ENCODE results near the gene CAMK2N2. TPM values are rescaled to one million over a fixed set of nuclear protein-coding genes. Genes with fewer than 3 reads are reported as not detected.
A peak's percentile ranks its signal among the peaks of the same experiment; 100 is the strongest.

CAMK2N2 gene
- total and polyA plus RNA-seq, 9 of the 15 experiments (the other 6 are each of a cell fraction or from before 2014, with no cell fraction given) = 0.08 to 0.22 (median 0.11) TPM; not detected in 5

DNA sequence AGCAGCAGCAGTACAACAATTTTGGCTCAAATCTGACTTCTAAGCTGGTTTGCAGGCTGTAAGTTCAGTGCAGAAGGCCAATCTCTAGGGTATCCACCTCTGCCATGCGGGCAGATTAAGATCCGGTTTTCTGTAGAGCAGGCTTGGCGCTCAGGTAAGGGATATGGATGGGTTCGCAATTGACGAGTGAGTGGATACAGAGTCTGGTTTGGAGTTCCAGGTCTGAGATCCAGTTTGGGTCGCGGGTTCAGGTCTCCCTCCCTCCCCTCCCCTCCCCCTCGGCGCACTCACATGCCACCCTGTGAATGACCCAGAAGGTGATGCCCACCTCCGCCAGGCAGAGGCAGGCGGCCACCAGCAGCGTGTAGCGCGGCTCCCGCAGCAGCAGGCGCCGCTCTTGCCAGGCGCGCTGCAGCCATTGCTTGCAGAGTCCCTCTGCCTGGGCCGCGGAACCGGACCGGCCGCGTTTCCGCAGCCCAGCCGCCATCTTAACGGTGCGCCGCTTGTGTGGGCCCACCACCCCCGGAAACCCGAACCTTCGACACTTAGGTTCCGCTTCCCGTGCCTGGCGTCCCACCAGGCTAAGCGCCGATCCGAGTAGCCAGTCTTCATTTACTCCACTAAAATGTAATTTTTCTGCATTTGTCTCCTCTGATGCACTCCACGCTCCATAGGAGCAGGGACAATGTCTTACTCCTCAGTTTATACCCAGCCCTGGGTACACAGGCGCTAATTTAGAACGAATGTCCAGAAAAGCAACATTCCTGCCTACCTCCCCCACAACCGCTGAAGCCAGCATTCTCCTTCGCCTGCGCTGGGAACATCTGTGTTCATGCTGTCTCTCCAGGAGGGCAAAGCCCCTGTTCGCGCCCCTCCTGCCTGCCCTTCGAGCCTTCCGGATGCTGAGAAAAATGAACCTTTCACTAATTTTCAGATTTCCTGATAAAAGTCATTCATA lies 12.6 kb downstream of the CAMK2N2 start, which contains the start of gene ALG3 (continued):
- TF ChIP-seq POLR2AphosphoS5 (IDR thresholded peaks at IDR 0.05; ENCODE audit: control insufficient read depth, insufficient read depth, low read depth, low read length) (peak; percentile 78), MIER1 (IDR thresholded peaks at IDR 0.05; ENCODE audit: low read depth) (peak; percentile 57; the same call in 1 of the 2 replicates), TFAP4 (CRISPR knock-in tag; IDR thresholded peaks at IDR 0.05; ENCODE audit: borderline replicate concordance) (peak; percentile 63; the same call in 1 of the 2 replicates), ZNF324 (CRISPR knock-in tag; IDR thresholded peaks at IDR 0.05) (no peak), PHTF2 (CRISPR knock-in tag; IDR thresholded peaks at IDR 0.05) (no peak), PCBP1 (IDR thresholded peaks at IDR 0.05; ENCODE audit: low read depth, low read length, poor library complexity, severe bottlenecking) (peak; percentile 89), KDM1A (IDR thresholded peaks at IDR 0.05) (peak in 1 of 2 experiments; percentile 84; a peak in 2 of 4 replicates), NKRF (IDR thresholded peaks at IDR 0.05; ENCODE audit: borderline replicate concordance) (peak; percentile 85; the same call in 1 of the 2 replicates), E2F5 (CRISPR knock-in tag; IDR thresholded peaks at IDR 0.05) (no peak), ZNF655 (CRISPR knock-in tag; IDR thresholded peaks at IDR 0.05) (no peak), IRF2 (CRISPR knock-in tag; IDR thresholded peaks at IDR 0.05) (no peak), CHD1 (IDR thresholded peaks at IDR 0.05; ENCODE audit: low read length) (peak; percentile 25), TBP (optimal IDR thresholded peaks at IDR 0.05; ENCODE audit: low read depth, low read length) (peak; percentile 98), STAG1 (CRISPR knock-in tag; IDR thresholded peaks at IDR 0.05; ENCODE audit: borderline replicate concordance) (no peak), POLR2AphosphoS2 (IDR thresholded peaks at IDR 0.05; ENCODE audit: low read length) (no peak), TGIF2 (CRISPR knock-in tag; IDR thresholded peaks at IDR 0.05) (no peak), CCAR2 (IDR thresholded peaks at IDR 0.05; ENCODE audit: low read depth, low read length) (no peak), FOXA3 (CRISPR knock-in tag; conservative IDR thresholded peaks at IDR 0.05 in 1 of 2, IDR thresholded peaks at IDR 0.05 in 1 of 2) (no peak), RBM34 (IDR thresholded peaks at IDR 0.05; ENCODE audit: borderline replicate concordance, insufficient read depth, low read length) (no peak), SMARCC2 (IDR thresholded peaks at IDR 0.05; ENCODE audit: low read depth) (no peak), PURB (CRISPR knock-in tag; IDR thresholded peaks at IDR 0.05; ENCODE audit: low read depth) (no peak)
- TF ChIP-seq, protein P1, sequence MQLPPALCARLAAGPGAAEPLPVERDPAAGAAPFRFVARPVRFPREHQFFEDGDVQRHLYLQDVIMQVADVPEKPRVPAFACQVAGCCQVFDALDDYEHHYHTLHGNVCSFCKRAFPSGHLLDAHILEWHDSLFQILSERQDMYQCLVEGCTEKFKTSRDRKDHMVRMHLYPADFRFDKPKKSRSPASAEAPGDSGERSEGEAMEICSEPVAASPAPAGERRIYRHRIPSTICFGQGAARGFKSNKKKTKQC (CRISPR knock-in tag; IDR thresholded peaks at IDR 0.05) = no peak

Data from K562 (cell line).